Vagina (tissue), 2 donors: Measurements from ENCODE around the gene CLIP4.

Experiments
- POLR2A ChIP-seq, 2 donors: fragments of 450-650 bp; IDR thresholded peaks; one replicate each; pipeline ENCODE4 v1.6.1; 2017; ENCODE audit warnings: antibody characterized with exemption in 2 of 2, mild to moderate bottlenecking in 2 of 2, moderate library complexity in 2 of 2
- POLR2AphosphoS5 ChIP-seq, 2 donors: sonication (generic); formaldehyde crosslinking; IDR thresholded peaks; one replicate each; pipeline ENCODE4 v1.9.0; 2017; ENCODE audit warnings: antibody characterized with exemption in 2 of 2, mild to moderate bottlenecking in 2 of 2, low read depth in 1 of 2; ENCODE audit not compliant: insufficient read depth in 1 of 2
- TF ChIP-seq, protein P1 (sequence below), 3 experiments: fragments of 450-650 bp in 2 of 3; fragments of 200-600 bp in 1 of 3; sonication (generic) in 1 of 3; IDR thresholded peaks; one replicate each; pipeline ENCODE4 v1.5.1; 2017 to 2019; ENCODE audit warnings: antibody characterized with exemption in 3 of 3, mild to moderate bottlenecking in 2 of 3, moderate library complexity in 2 of 3

- TF ChIP-seq, protein P1, sequence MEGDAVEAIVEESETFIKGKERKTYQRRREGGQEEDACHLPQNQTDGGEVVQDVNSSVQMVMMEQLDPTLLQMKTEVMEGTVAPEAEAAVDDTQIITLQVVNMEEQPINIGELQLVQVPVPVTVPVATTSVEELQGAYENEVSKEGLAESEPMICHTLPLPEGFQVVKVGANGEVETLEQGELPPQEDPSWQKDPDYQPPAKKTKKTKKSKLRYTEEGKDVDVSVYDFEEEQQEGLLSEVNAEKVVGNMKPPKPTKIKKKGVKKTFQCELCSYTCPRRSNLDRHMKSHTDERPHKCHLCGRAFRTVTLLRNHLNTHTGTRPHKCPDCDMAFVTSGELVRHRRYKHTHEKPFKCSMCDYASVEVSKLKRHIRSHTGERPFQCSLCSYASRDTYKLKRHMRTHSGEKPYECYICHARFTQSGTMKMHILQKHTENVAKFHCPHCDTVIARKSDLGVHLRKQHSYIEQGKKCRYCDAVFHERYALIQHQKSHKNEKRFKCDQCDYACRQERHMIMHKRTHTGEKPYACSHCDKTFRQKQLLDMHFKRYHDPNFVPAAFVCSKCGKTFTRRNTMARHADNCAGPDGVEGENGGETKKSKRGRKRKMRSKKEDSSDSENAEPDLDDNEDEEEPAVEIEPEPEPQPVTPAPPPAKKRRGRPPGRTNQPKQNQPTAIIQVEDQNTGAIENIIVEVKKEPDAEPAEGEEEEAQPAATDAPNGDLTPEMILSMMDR (IDR thresholded peaks at IDR 0.05): no peak
- TF ChIP-seq POLR2A (IDR thresholded peaks at IDR 0.05) (no peak), POLR2AphosphoS5 (IDR thresholded peaks at IDR 0.05; ENCODE audit: insufficient read depth in 1 of 2, low read depth in 1 of 2) (no peak)
Measured at GRCh38 chr2:29195796-29196195, 80.6 kb downstream of the CLIP4 start.
